H9 (cell line): Measurements from ENCODE around the gene CTU1. TPM values are rescaled to one million over a fixed set of nuclear protein-coding genes. Genes with fewer than 3 reads are reported as not detected.

Experiments
- DNase-seq: peaks from one replicate; pipeline ENCODE4 v3.0.0-alpha.2; 2017
- H2AFZ ChIP-seq: one replicate; pipeline ENCODE4 v1.6.1; 2013; ENCODE audit warnings: mild to moderate bottlenecking, low read length, control low read depth, moderate library complexity
- H2AK5ac ChIP-seq: 2 replicates; pipeline ENCODE4 v1.6.1; 2013; ENCODE audit warnings: low read length, control low read depth, mixed read lengths; ENCODE audit not compliant: insufficient read length
- H2BK120ac ChIP-seq: one replicate; pipeline ENCODE4 v1.6.1; 2013; ENCODE audit warnings: low read depth, mild to moderate bottlenecking, low read length, control low read depth, inconsistent platforms; ENCODE audit not compliant: poor library complexity, severe bottlenecking
- H2BK12ac ChIP-seq: 2 replicates; pipeline ENCODE4 v1.6.1; 2013; ENCODE audit warnings: low read length, control low read depth, mixed read lengths, low read depth; ENCODE audit not compliant: insufficient read length
- H2BK15ac ChIP-seq: 2 replicates; pipeline ENCODE4 v1.6.1; 2013; ENCODE audit warnings: low read depth, low read length, control low read depth
- H2BK20ac ChIP-seq: one replicate; pipeline ENCODE4 v1.6.1; 2013; ENCODE audit warnings: low read depth, mild to moderate bottlenecking, low read length, control low read depth, inconsistent platforms; ENCODE audit not compliant: poor library complexity, severe bottlenecking
- H2BK5ac ChIP-seq: 2 replicates; pipeline ENCODE4 v1.6.1; 2013; ENCODE audit warnings: low read length, control low read depth, mixed read lengths; ENCODE audit not compliant: insufficient read length
- H3K14ac ChIP-seq: 2 replicates; pipeline ENCODE4 v1.6.1; 2013; ENCODE audit warnings: low read length, control low read depth; ENCODE audit not compliant: insufficient read depth
- H3K18ac ChIP-seq: 2 replicates; pipeline ENCODE4 v1.6.1; 2013; ENCODE audit warnings: low read depth, mild to moderate bottlenecking, mixed read lengths, low read length, control low read depth; ENCODE audit not compliant: insufficient read length
- H3K23ac ChIP-seq: 2 replicates; pipeline ENCODE4 v1.6.1; 2013; ENCODE audit warnings: low read length, control low read depth, mixed read lengths, low read depth; ENCODE audit not compliant: insufficient read length
- H3K23me2 ChIP-seq: 2 replicates; pipeline ENCODE4 v1.6.1; 2013; ENCODE audit warnings: low read depth, mild to moderate bottlenecking, mixed read lengths, low read length, control low read depth; ENCODE audit not compliant: insufficient read length, poor library complexity, severe bottlenecking
- H3K27ac ChIP-seq: 2 replicates; pipeline ENCODE4 v1.5.1; 2013; ENCODE audit warnings: low read length, control low read depth, mixed read lengths, low read depth; ENCODE audit not compliant: insufficient read length
- H3K27me3 ChIP-seq: 2 replicates; pipeline ENCODE4 v1.6.1; 2013; ENCODE audit warnings: low read length, control low read depth, inconsistent platforms; ENCODE audit not compliant: insufficient read depth
- H3K4ac ChIP-seq: 2 replicates; pipeline ENCODE4 v1.6.1; 2013; ENCODE audit warnings: low read depth, mild to moderate bottlenecking, control low read depth, inconsistent platforms, low read length, moderate library complexity
- H3K4me1 ChIP-seq: 2 replicates; pipeline ENCODE4 v1.6.1; 2013; ENCODE audit warnings: low read length, control low read depth, inconsistent platforms; ENCODE audit not compliant: insufficient read depth
- H3K4me2 ChIP-seq: 2 replicates; pipeline ENCODE4 v1.6.1; 2013; ENCODE audit warnings: low read length, control low read depth, mixed read lengths; ENCODE audit not compliant: insufficient read length, insufficient read depth
- H3K56ac ChIP-seq: 2 replicates; pipeline ENCODE4 v1.6.1; 2013; ENCODE audit warnings: low read depth, mild to moderate bottlenecking, mixed read lengths, low read length, control low read depth; ENCODE audit not compliant: insufficient read length
- H3K79me1 ChIP-seq: 2 replicates; pipeline ENCODE4 v1.6.1; 2013; ENCODE audit warnings: low read depth, mild to moderate bottlenecking, moderate library complexity, low read length, control low read depth, inconsistent platforms; ENCODE audit not compliant: insufficient read depth, poor library complexity, severe bottlenecking
- H3K79me2 ChIP-seq: 2 replicates; pipeline ENCODE4 v1.6.1; 2013; ENCODE audit warnings: low read length, control low read depth, inconsistent platforms; ENCODE audit not compliant: insufficient read depth
- H3K9ac ChIP-seq: 2 replicates; pipeline ENCODE4 v1.6.1; 2013; ENCODE audit warnings: low read length, control low read depth, mixed read lengths; ENCODE audit not compliant: insufficient read length; ENCODE audit errors: extremely low read depth
- H3K9me3 ChIP-seq: one replicate; pipeline ENCODE4 v1.6.1; 2013; ENCODE audit warnings: low read depth, low read length, inconsistent platforms; ENCODE audit not compliant: control insufficient read depth
- H3T11ph ChIP-seq: one replicate; pipeline ENCODE4 v1.6.1; 2013; ENCODE audit warnings: mild to moderate bottlenecking, low read length, control low read depth, inconsistent platforms
- H4K20me1 ChIP-seq: one replicate; pipeline ENCODE4 v1.6.1; 2013; ENCODE audit not compliant: control insufficient read depth, insufficient read length, insufficient read depth
- H4K5ac ChIP-seq: 2 replicates; pipeline ENCODE4 v1.6.1; 2013; ENCODE audit warnings: low read depth, mild to moderate bottlenecking, mixed read lengths, low read length, control low read depth; ENCODE audit not compliant: insufficient read length
- H4K8ac ChIP-seq: replicated peaks from 2 replicates; pipeline ENCODE4 v1.6.1; 2013; ENCODE audit warnings: low read length, control low read depth, mixed read lengths, low read depth; ENCODE audit not compliant: insufficient read length
- H4K91ac ChIP-seq: 2 replicates; pipeline ENCODE4 v1.6.1; 2013; ENCODE audit warnings: low read depth, mild to moderate bottlenecking, moderate library complexity, mixed read lengths, low read length, control low read depth; ENCODE audit not compliant: insufficient read length
- H3K27ac Mint-ChIP-seq, 3 experiments: 2 replicates in 2 of 3; 3 replicates in 1 of 3; pipeline ENCODE4 v1.8.0; 2020 to 2021; ENCODE audit warnings: mixed read lengths in 3 of 3, mild to moderate bottlenecking in 1 of 3, moderate library complexity in 1 of 3
- H3K27me3 Mint-ChIP-seq: 2 replicates; pipeline ENCODE4 v1.8.0; 2021; ENCODE audit warnings: low read depth, mild to moderate bottlenecking, moderate library complexity, mixed read lengths
- H3K36me3 Mint-ChIP-seq, 3 experiments: 2 replicates in 2 of 3; 3 replicates in 1 of 3; pipeline ENCODE4 v1.8.0; 2020 to 2021; ENCODE audit warnings: low read depth in 3 of 3, mixed read lengths in 3 of 3; ENCODE audit not compliant: insufficient read depth in 1 of 3
- H3K4me1 Mint-ChIP-seq, 2 experiments: 2 replicates each; pipeline ENCODE4 v1.8.0; 2020; ENCODE audit warnings: mixed read lengths in 2 of 2
- H3K4me3 Mint-ChIP-seq, 2 experiments: 2 replicates in 1 of 2; 3 replicates in 1 of 2; pipeline ENCODE4 v1.8.0; 2020 to 2021; ENCODE audit warnings: mild to moderate bottlenecking in 2 of 2, mixed read lengths in 2 of 2, moderate library complexity in 1 of 2
- H3K9me3 Mint-ChIP-seq, 2 experiments: 2 replicates in 1 of 2; 3 replicates in 1 of 2; pipeline ENCODE4 v1.8.0; 2020; ENCODE audit warnings: mild to moderate bottlenecking in 2 of 2, mixed read lengths in 2 of 2, moderate library complexity in 1 of 2
- WGBS: extraction: QIAGEN DNeasy Blood & Tissue Kit; methylation state at CpG from one replicate; pipeline ENCODE4 v1.1.7; 2013; ENCODE audit warnings: missing lambda C conversion rate, low lambda C conversion rate, mixed read lengths; ENCODE audit not compliant: insufficient read length; ENCODE audit errors: extremely low coverage; 5-methylcytosine and 5-hydroxymethylcytosine counted together
- total RNA-seq: library from RNA; stranded (reverse); gene quantifications from 2 replicates; pipeline ENCODE4 v1.2.1, GENCODE V29; 2021
- TF ChIP-seq, protein P1 (sequence below): fragments of 200-600 bp; sonication (generic); conservative IDR thresholded peaks from 3 replicates; pipeline ENCODE4 v1.8.0; 2021; ENCODE audit warnings: antibody characterized with exemption, mild to moderate bottlenecking

The CTU1 gene
- total RNA-seq, 1 experiment from 2014 or later, result 8.8 TPM

DNA sequence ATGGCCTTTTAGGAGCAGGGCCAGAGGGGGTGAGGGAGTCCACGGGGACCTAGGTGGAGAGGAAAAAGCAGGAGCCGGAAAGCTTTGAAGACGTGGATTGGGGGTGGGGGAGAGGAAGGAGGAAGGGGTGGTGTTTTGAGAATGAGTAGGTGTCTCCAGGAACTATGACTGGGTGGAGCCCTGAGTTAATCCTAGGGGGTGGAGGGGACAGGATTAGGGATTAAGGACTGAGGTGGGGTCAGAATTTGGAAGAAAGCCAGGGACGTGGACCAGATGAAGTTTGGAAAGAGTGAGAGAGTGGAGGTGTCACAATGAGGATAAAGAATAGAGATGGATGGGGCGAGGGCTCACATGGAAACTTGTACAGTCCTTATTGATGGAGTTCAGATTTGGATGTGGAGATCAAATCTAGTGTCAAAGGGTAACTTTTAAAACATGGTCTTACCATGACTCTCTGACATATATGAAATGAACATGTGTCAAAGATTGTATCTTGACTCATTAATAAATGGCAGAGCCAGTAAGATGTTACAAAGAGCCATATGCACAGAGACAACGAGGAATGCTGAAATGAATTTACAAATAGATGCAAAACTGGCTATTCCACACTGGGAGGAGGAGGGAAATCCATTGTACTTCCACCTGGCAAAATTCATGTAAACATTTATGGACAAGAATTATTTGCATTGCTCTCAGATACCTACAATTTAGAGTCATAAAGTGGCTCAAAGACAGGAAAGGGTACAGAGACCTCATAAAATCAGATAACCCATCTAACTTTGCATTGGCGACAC is 41.6 kb downstream of the CTU1 start:
- H2BK20ac ChIP-seq, result no peak overlapping the region
- Mint-ChIP-seq H3K27me3 (peaks cover 11% of the 10 kb centered on the region), H3K27ac (no peak overlapping the region), H3K36me3 (peaks cover 0 to 3% (median 0%) of the 10 kb centered on the region in 3 experiments; a peak in 2 of 7 replicates), H3K4me1 (peaks cover 10 to 13% of the 10 kb centered on the region in 2 experiments), H3K4me3 (no peak overlapping the region; a peak in 1 of 5 replicates), H3K9me3 (no peaks in the 10 kb centered on the region; a peak in 1 of 5 replicates)
- no peak overlapping the region for H2AK5ac ChIP-seq
- no peak overlapping the region for H3K23ac ChIP-seq
- H2BK12ac ChIP-seq, result no peak overlapping the region
- no peak overlapping the region for H3K14ac ChIP-seq
- no peak overlapping the region for H4K8ac ChIP-seq
- H4K91ac ChIP-seq, result no peak overlapping the region
- H2AFZ ChIP-seq, result no peak overlapping the region
- no peaks in the 10 kb centered on the region for H3K27me3 ChIP-seq
- H3K79me1 ChIP-seq, result no peaks in the 10 kb centered on the region
- H3K4ac ChIP-seq, result no peak overlapping the region
- H3K9me3 ChIP-seq, result no peaks in the 10 kb centered on the region
- H3K56ac ChIP-seq, result no peak overlapping the region
- H4K5ac ChIP-seq, result no peak overlapping the region
- H3K23me2 ChIP-seq, result peaks cover 5% of the 10 kb centered on the region
- no peak overlapping the region for H2BK15ac ChIP-seq
- H3K4me1 ChIP-seq, result no peaks in the 10 kb centered on the region; the same call in 1 of the 2 replicates
- H3K79me2 ChIP-seq, result no peaks in the 10 kb centered on the region
- no CpG with 5 or more reads among the region's 7 CpGs for WGBS
- peak; percentile 15 for DNase-seq
- H4K20me1 ChIP-seq, result no peaks in the 10 kb centered on the region
- H3K9ac ChIP-seq, result no peak overlapping the region
- no peak overlapping the region for H3K27ac ChIP-seq
- no peak overlapping the region for H3K4me2 ChIP-seq
- no peak overlapping the region for H2BK120ac ChIP-seq
- no peak overlapping the region for H2BK5ac ChIP-seq
- H3T11ph ChIP-seq, result no peak overlapping the region
- TF ChIP-seq, protein P1, sequence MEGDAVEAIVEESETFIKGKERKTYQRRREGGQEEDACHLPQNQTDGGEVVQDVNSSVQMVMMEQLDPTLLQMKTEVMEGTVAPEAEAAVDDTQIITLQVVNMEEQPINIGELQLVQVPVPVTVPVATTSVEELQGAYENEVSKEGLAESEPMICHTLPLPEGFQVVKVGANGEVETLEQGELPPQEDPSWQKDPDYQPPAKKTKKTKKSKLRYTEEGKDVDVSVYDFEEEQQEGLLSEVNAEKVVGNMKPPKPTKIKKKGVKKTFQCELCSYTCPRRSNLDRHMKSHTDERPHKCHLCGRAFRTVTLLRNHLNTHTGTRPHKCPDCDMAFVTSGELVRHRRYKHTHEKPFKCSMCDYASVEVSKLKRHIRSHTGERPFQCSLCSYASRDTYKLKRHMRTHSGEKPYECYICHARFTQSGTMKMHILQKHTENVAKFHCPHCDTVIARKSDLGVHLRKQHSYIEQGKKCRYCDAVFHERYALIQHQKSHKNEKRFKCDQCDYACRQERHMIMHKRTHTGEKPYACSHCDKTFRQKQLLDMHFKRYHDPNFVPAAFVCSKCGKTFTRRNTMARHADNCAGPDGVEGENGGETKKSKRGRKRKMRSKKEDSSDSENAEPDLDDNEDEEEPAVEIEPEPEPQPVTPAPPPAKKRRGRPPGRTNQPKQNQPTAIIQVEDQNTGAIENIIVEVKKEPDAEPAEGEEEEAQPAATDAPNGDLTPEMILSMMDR, result no peak
- no peak overlapping the region for H3K18ac ChIP-seq
